Stomach (tissue), 9 donors: Measurements from ENCODE around the gene NEO1. TPM values are rescaled to one million over a fixed set of nuclear protein-coding genes. Genes with fewer than 3 reads are reported as not detected.
"Not testable (repeated sequence)": the region's sequence is repeated elsewhere in the genome, so short reads cannot be mapped to it uniquely, and the experiment has no call there.

ENCODE experiments used
- DNase-seq, 2 donors: peaks; one replicate each; pipeline versions ENCODE4 v3.0.0 to v3.0.0-alpha.2; 2013 to 2019
- H3K27ac ChIP-seq, 5 donors: fragments of 200-600 bp in 4 of 5; sonication (generic) in 4 of 5; one replicate each; pipeline ENCODE4 v1.5.1; 2013 to 2019; ENCODE audit warnings: mild to moderate bottlenecking in 1 of 5, moderate library complexity in 1 of 5
- H3K27me3 ChIP-seq, 3 donors: fragments of 200-600 bp; sonication (generic); one replicate each; pipeline ENCODE4 v1.5.1; 2017 to 2019; ENCODE audit warnings: mixed run types in 1 of 3
- H3K36me3 ChIP-seq, 4 donors: fragments of 200-600 bp; sonication (generic); 1 replicate in 3 of 4; 2 replicates in 1 of 4; pipeline ENCODE4 v1.5.1; 2016 to 2019
- H3K4me1 ChIP-seq, 4 donors: fragments of 200-600 bp; sonication (generic); one replicate each; pipeline ENCODE4 v1.5.1; 2016 to 2019
- H3K4me3 ChIP-seq, 4 donors: fragments of 200-600 bp; sonication (generic) in 3 of 4; one replicate each; pipeline ENCODE4 v1.5.1; 2016 to 2019; ENCODE audit warnings: mild to moderate bottlenecking in 1 of 4
- H3K9me3 ChIP-seq, 4 donors: fragments of 200-600 bp; sonication (generic); one replicate each; pipeline ENCODE4 v1.5.1; 2016 to 2019
- CTCF ChIP-seq, 7 experiments: fragments of 450-650 bp in 4 of 7; fragments of 200-600 bp in 3 of 7; sonication (generic) in 3 of 7; IDR thresholded peaks; one replicate each; pipeline ENCODE4 v1.5.1; 2016 to 2019; ENCODE audit warnings: antibody characterized with exemption in 7 of 7, control low read depth in 2 of 7, mild to moderate bottlenecking in 1 of 7
- EP300 ChIP-seq: sonication (generic); formaldehyde crosslinking; IDR thresholded peaks from one replicate; pipeline ENCODE4 v1.6.1; 2017; ENCODE audit warnings: antibody characterized with exemption
- POLR2A ChIP-seq, 4 donors: fragments of 450-650 bp; IDR thresholded peaks; one replicate each; pipeline ENCODE4 v1.6.1; 2016; ENCODE audit warnings: antibody characterized with exemption in 4 of 4, control low read depth in 2 of 4, mild to moderate bottlenecking in 1 of 4, moderate library complexity in 1 of 4
- POLR2AphosphoS5 ChIP-seq, 3 donors: sonication (generic); formaldehyde crosslinking; IDR thresholded peaks; one replicate each; pipeline ENCODE4 v1.6.1; 2016; ENCODE audit warnings: antibody characterized with exemption in 3 of 3
- WGBS, 5 donors: extraction: QIAGEN DNeasy Blood & Tissue Kit in 3 of 5; methylation state at CpG; one replicate each; pipeline versions ENCODE4 v1.1.5 to v1.1.7; 2013 to 2018; 5-methylcytosine and 5-hydroxymethylcytosine counted together
- intact Hi-C: fragments of 100-400 bp; cut with DNase I; formaldehyde crosslinking; loops from one replicate; pipeline ENCODE4 v1.15.1; 2023; ENCODE audit warnings: low total_unique reads
- polyA plus RNA-seq, 3 donors: library from polyadenylated mRNA; stranded (reverse); fragments of 200-250 nt; gene quantifications; one replicate each; pipeline ENCODE4 v1.2.3, GENCODE V29; 2013
- total RNA-seq, 5 donors: library from RNA; depleted of rRNA; stranded (reverse); fragments of >200 nt; gene quantifications; one replicate each; pipeline versions ENCODE4 v1.1.0 to v1.2.3, GENCODE V29; 2014 to 2016
- donor health status: healthy with polysubstance abuse.
- donor health status: Bipolar disorder and iron deficiency.
- donor health status: healthy.

NEO1 gene
- total and polyA plus RNA-seq, 8 donors: 4.7 to 182 (median 17.3) TPM

GRCh38 chr15:73165844-73166243, 113.6 kb downstream of the NEO1 start:
- DNase-seq: no peak
- Histone ChIP-seq H3K36me3 (peaks cover 0 to 10% (median 5%) of the 10 kb centered on the region in 4 donors), H3K4me3 (no peak overlapping the region), H3K9me3 (peaks cover 0 to 19% (median 5%) of the 10 kb centered on the region in 4 donors), H3K27me3 (no peaks in the 10 kb centered on the region), H3K4me1 (peaks cover 0 to 11% (median 0%) of the 10 kb centered on the region in 4 donors), H3K27ac (no peak overlapping the region)
- WGBS, 5 donors: 84 to 92% (median 86%) methylated on average over 4 of the region's 4 CpGs
- TF ChIP-seq POLR2A (IDR thresholded peaks at IDR 0.05) (no peak), POLR2AphosphoS5 (IDR thresholded peaks at IDR 0.05) (no peak), EP300 (no peak), CTCF (IDR thresholded peaks at IDR 0.05) (no peak)
- intact Hi-C loops: no loop called here

GRCh38 chr15:73166711-73167110, 114.4 kb downstream of the NEO1 start:
- intact Hi-C loops, H3K27me3 ChIP-seq, H3K27ac ChIP-seq, H3K4me1 ChIP-seq, DNase-seq, H3K4me3 ChIP-seq: not testable (repeated sequence)
- H3K9me3 ChIP-seq: peaks cover 0 to 19% (median 5%) of the 10 kb centered on the region in 4 donors
- WGBS, 5 donors: no CpG with 5 or more reads among the region's 1 CpG
- H3K36me3 ChIP-seq: peaks cover 0 to 10% (median 5%) of the 10 kb centered on the region in 4 donors

- Histone ChIP-seq H3K27me3 (no peaks in the 10 kb centered on the region), H3K9me3 (peaks cover 0 to 19% (median 5%) of the 10 kb centered on the region in 4 donors), H3K4me1 (no peaks in the 10 kb centered on the region), H3K27ac (no peak overlapping the region), H3K36me3 (peaks cover 0 to 10% (median 5%) of the 10 kb centered on the region in 4 donors), H3K4me3 (no peak overlapping the region)
- no peak for TF ChIP-seq EP300
- no peak for TF ChIP-seq POLR2A (IDR thresholded peaks at IDR 0.05)
- TF ChIP-seq CTCF (IDR thresholded peaks at IDR 0.05): no peak
- TF ChIP-seq POLR2AphosphoS5 (IDR thresholded peaks at IDR 0.05): no peak
- intact Hi-C loops: no loop called here
- no peak for DNase-seq
- 94 to 98% (median 97%) methylated on average over 3 of the region's 3 CpGs for WGBS, 5 donors
Observed at GRCh38 chr15:73168487-73168886, 116.2 kb downstream of the NEO1 start.

GRCh38 chr15:73171711-73172110, 119.4 kb downstream of the NEO1 start:
- H3K4me3 ChIP-seq: no peak overlapping the region
- no peak for DNase-seq
- peaks cover 0 to 5% (median 4%) of the 10 kb centered on the region in 4 donors for H3K36me3 ChIP-seq
- H3K27me3 ChIP-seq: no peaks in the 10 kb centered on the region
- TF ChIP-seq CTCF (IDR thresholded peaks at IDR 0.05) (no peak), POLR2A (IDR thresholded peaks at IDR 0.05) (no peak), POLR2AphosphoS5 (IDR thresholded peaks at IDR 0.05) (no peak), EP300 (no peak)
- no peaks in the 10 kb centered on the region for H3K4me1 ChIP-seq
- H3K27ac ChIP-seq: no peak overlapping the region
- peaks cover 0 to under 1% (median 0%) of the 10 kb centered on the region in 4 donors for H3K9me3 ChIP-seq
- intact Hi-C loops: no loop called here
- 92 to 96% (median 94%) methylated on average over 9 of the region's 9 CpGs for WGBS, 5 donors

- Histone ChIP-seq H3K4me1 (no peaks in the 10 kb centered on the region), H3K36me3 (peaks cover 0 to 12% (median 10%) of the 10 kb centered on the region in 4 donors), H3K9me3 (no peaks in the 10 kb centered on the region), H3K27ac (no peak overlapping the region), H3K4me3 (no peak overlapping the region), H3K27me3 (no peaks in the 10 kb centered on the region)
- intact Hi-C loops: no loop called here
- no peak for TF ChIP-seq POLR2A (IDR thresholded peaks at IDR 0.05)
- TF ChIP-seq CTCF (IDR thresholded peaks at IDR 0.05): no peak
- no peak for TF ChIP-seq EP300
- no peak for TF ChIP-seq POLR2AphosphoS5 (IDR thresholded peaks at IDR 0.05)
- DNase-seq: no peak
Observed at GRCh38 chr15:73172508-73172907, 120.2 kb downstream of the NEO1 start.
